DND-41 (cell line): Measurements from ENCODE around the gene FBXW12.

Experiments used
- ATAC-seq: fragments of 200-7000 bp; cut with Tn5 transposase; 3 replicates; pipeline ENCODE4 v1.9.1; 2021; ENCODE audit warnings: low read depth; ENCODE audit not compliant: insufficient read depth
- DNase-seq: peaks from one replicate; pipeline ENCODE4 v3.0.0-alpha.2; 2020
- H2AFZ ChIP-seq: 2 replicates; pipeline ENCODE4 v1.6.0; 2012; ENCODE audit warnings: low read depth, low read length
- H3K27ac ChIP-seq: 2 replicates; pipeline ENCODE4 v1.5.1; 2012; ENCODE audit warnings: low read length, inconsistent platforms
- H3K27me3 ChIP-seq: fragments of 200-600 bp; sonication (generic); 2 replicates; pipeline ENCODE4 v1.6.0; 2012; ENCODE audit warnings: low read length, mild to moderate bottlenecking, inconsistent platforms; ENCODE audit not compliant: insufficient read depth, poor library complexity
- H3K36me3 ChIP-seq: 2 replicates; pipeline ENCODE4 v1.5.1; 2012; ENCODE audit warnings: low read length, inconsistent platforms; ENCODE audit not compliant: insufficient read depth
- H3K4me1 ChIP-seq: 2 replicates; pipeline ENCODE4 v1.5.1; 2012; ENCODE audit warnings: mild to moderate bottlenecking, low read length; ENCODE audit not compliant: insufficient read depth
- H3K4me2 ChIP-seq: 2 replicates; pipeline ENCODE4 v1.6.0; 2012; ENCODE audit warnings: mild to moderate bottlenecking, moderate library complexity, low read length, inconsistent platforms; ENCODE audit not compliant: insufficient read depth
- H3K4me3 ChIP-seq, 2 experiments: fragments of 200-600 bp in 1 of 2; shearing (Covaris generic) in 1 of 2; 2 replicates each; pipeline ENCODE4 v1.5.1; 2012 to 2016; ENCODE audit warnings: inconsistent platforms in 2 of 2, low read length in 2 of 2, mild to moderate bottlenecking in 2 of 2, low read depth in 1 of 2, moderate library complexity in 1 of 2
- H3K79me2 ChIP-seq: 2 replicates; pipeline ENCODE4 v1.6.0; 2012; ENCODE audit warnings: low read length, inconsistent platforms; ENCODE audit not compliant: insufficient read depth
- H3K9ac ChIP-seq: 2 replicates; pipeline ENCODE4 v1.6.0; 2012; ENCODE audit warnings: low read depth, mild to moderate bottlenecking, inconsistent platforms, low read length, moderate library complexity
- H3K9me3 ChIP-seq: 2 replicates; pipeline ENCODE4 v1.5.1; 2012; ENCODE audit warnings: low read length, moderate library complexity, mild to moderate bottlenecking, inconsistent platforms; ENCODE audit not compliant: insufficient read depth, severe bottlenecking
- H4K20me1 ChIP-seq: 2 replicates; pipeline ENCODE4 v1.6.0; 2012; ENCODE audit warnings: low read length; ENCODE audit not compliant: insufficient read depth
- EZH2 ChIP-seq: IDR thresholded peaks from 3 replicates; pipeline ENCODE4 v1.6.1; 2012; ENCODE audit warnings: borderline replicate concordance, low read depth, mild to moderate bottlenecking, moderate library complexity, low read length, inconsistent platforms; ENCODE audit not compliant: severe bottlenecking
- TF ChIP-seq, protein P1 (sequence below): IDR thresholded peaks from 2 replicates; pipeline ENCODE4 v1.5.1; 2012; ENCODE audit warnings: borderline replicate concordance, low read length, moderate library complexity, mild to moderate bottlenecking; ENCODE audit not compliant: poor library complexity, severe bottlenecking; ENCODE audit errors: extremely low read depth

Gene FBXW12

GRCh38 chr3:48420561-48420960 lies 48.5 kb downstream of the FBXW12 start:
- no peak overlapping the region for H2AFZ ChIP-seq
- H3K9me3 ChIP-seq: no peaks in the 10 kb centered on the region
- H3K27ac ChIP-seq: no peak overlapping the region
- H3K79me2 ChIP-seq: no peaks in the 10 kb centered on the region
- H3K4me3 ChIP-seq: no peak overlapping the region
- TF ChIP-seq, protein P1, sequence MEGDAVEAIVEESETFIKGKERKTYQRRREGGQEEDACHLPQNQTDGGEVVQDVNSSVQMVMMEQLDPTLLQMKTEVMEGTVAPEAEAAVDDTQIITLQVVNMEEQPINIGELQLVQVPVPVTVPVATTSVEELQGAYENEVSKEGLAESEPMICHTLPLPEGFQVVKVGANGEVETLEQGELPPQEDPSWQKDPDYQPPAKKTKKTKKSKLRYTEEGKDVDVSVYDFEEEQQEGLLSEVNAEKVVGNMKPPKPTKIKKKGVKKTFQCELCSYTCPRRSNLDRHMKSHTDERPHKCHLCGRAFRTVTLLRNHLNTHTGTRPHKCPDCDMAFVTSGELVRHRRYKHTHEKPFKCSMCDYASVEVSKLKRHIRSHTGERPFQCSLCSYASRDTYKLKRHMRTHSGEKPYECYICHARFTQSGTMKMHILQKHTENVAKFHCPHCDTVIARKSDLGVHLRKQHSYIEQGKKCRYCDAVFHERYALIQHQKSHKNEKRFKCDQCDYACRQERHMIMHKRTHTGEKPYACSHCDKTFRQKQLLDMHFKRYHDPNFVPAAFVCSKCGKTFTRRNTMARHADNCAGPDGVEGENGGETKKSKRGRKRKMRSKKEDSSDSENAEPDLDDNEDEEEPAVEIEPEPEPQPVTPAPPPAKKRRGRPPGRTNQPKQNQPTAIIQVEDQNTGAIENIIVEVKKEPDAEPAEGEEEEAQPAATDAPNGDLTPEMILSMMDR: no peak
- no peak for TF ChIP-seq EZH2
- H3K9ac ChIP-seq: no peak overlapping the region
- H4K20me1 ChIP-seq: 0 out of 2 replicates have a peak, but pooled peaks cover 4% of the 10 kb centered on the region
- H3K36me3 ChIP-seq: no peaks in the 10 kb centered on the region
- no peak for ATAC-seq
- no peak for DNase-seq
- no peaks in the 10 kb centered on the region for H3K4me1 ChIP-seq
- no peak overlapping the region for H3K4me2 ChIP-seq
- H3K27me3 ChIP-seq: no peaks in the 10 kb centered on the region

- H3K36me3 ChIP-seq: no peaks in the 10 kb centered on the region
- TF ChIP-seq, protein P1: peak; percentile 15
- no peak for TF ChIP-seq EZH2
- no peaks in the 10 kb centered on the region for H3K27me3 ChIP-seq
- H3K4me2 ChIP-seq: no peak overlapping the region
- ATAC-seq (0 out of 3 replicates have a peak, but pooled peaks have one; percentile 6), DNase-seq (no peak)
- no peak overlapping the region for H3K9ac ChIP-seq
- H3K9me3 ChIP-seq: no peaks in the 10 kb centered on the region
- no peaks in the 10 kb centered on the region for H3K79me2 ChIP-seq
- H2AFZ ChIP-seq: no peak overlapping the region
- H3K27ac ChIP-seq: no peak overlapping the region
- no peak overlapping the region for H3K4me3 ChIP-seq
- H4K20me1 ChIP-seq: 0 out of 2 replicates have a peak, but pooled peaks cover 4% of the 10 kb centered on the region
- H3K4me1 ChIP-seq: no peaks in the 10 kb centered on the region
Observed at GRCh38 chr3:48422272-48422671, 50.3 kb downstream of the FBXW12 start.

GRCh38 chr3:48422681-48423080 lies 50.7 kb downstream of the FBXW12 start:
- H3K4me1 ChIP-seq: peaks cover 4% of the 10 kb centered on the region; the same call in 1 of the 2 replicates
- ATAC-seq (no peak), DNase-seq (no peak)
- no peak overlapping the region for H3K4me2 ChIP-seq
- H3K9ac ChIP-seq: no peak overlapping the region
- H2AFZ ChIP-seq: no peak overlapping the region
- no peaks in the 10 kb centered on the region for H3K9me3 ChIP-seq
- H3K4me3 ChIP-seq: no peak overlapping the region
- H3K27ac ChIP-seq: no peak overlapping the region
- TF ChIP-seq, protein P1: no peak
- TF ChIP-seq EZH2: no peak
- H3K36me3 ChIP-seq: no peaks in the 10 kb centered on the region
- peaks cover 3% of the 10 kb centered on the region for H3K27me3 ChIP-seq
- no peaks in the 10 kb centered on the region for H3K79me2 ChIP-seq
- peaks cover 7% of the 10 kb centered on the region for H4K20me1 ChIP-seq
